GM21576 (cell line): ENCODE data around the gene CPVL.
"Not testable (repeated sequence)": the region's sequence is repeated elsewhere in the genome, so short reads cannot be mapped to it uniquely, and the experiment has no call there.

Source experiments
- ATAC-seq: cut with Tn5 transposase; IDR thresholded peaks from one replicate; pipeline ENCODE4 v1.9.1; 2021; ENCODE audit warnings: mild to moderate bottlenecking, moderate library complexity; ENCODE audit not compliant: unreplicated experiment

Gene CPVL

GRCh38 chr7:29093091-29093490 is 53.2 kb downstream of the CPVL start:
- ATAC-seq: not testable (repeated sequence)

DNA sequence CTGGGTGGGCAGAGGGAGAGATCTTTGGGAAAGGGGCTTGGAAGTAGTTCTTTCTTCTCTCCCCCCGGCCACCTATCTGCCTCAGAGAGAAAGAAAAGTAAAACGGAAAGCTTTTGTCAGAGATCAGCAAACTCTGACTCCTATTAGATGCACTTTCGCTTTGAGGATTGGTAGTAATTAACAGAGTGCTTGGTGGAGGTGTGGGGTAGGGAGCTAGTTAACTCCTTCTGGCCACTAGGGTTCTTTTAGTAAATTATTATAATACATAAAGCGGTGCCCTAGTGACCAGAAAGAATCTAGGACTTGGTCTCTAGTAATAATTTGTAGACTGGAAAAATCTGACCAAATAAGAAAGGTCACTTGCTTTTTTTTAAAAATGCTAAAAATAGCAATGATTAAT is 54.6 kb downstream of the CPVL start:
- peak; percentile 98 for ATAC-seq

- peak; percentile 26 for ATAC-seq
Observed at GRCh38 chr7:29090836-29091601, 55.3 kb downstream of the CPVL start.

- no peak for ATAC-seq
Observed at GRCh38 chr7:29090151-29090805, 56.1 kb downstream of the CPVL start.

- ATAC-seq: no peak
Observed at GRCh38 chr7:29087840-29088170, 58.5 kb downstream of the CPVL start.

GRCh38 chr7:29086545-29086944 is 59.8 kb downstream of the CPVL start:
- no peak for ATAC-seq

DNA sequence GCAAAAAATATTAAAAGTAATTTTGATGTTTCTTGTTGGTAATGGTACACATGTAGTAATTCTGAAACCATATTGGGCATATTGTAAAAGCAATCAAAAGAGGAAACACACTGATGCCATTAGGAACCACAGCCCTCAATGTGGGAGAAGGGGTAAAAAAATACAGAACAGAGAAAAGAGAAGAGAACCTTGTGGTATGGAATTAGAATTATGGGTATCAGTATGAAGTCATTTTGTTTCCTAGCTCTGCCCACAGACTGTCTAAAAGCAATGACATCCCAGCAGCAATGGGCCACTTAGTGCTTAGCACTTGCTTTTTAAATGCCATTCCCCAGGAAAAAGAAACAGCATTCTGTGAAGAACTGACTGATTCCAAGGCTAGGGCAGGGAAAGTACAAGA is 61.5 kb downstream of the CPVL start:
- peak; percentile 87 for ATAC-seq

GRCh38 chr7:29080803-29081202 is 65.5 kb downstream of the CPVL start:
- no peak for ATAC-seq

DNA sequence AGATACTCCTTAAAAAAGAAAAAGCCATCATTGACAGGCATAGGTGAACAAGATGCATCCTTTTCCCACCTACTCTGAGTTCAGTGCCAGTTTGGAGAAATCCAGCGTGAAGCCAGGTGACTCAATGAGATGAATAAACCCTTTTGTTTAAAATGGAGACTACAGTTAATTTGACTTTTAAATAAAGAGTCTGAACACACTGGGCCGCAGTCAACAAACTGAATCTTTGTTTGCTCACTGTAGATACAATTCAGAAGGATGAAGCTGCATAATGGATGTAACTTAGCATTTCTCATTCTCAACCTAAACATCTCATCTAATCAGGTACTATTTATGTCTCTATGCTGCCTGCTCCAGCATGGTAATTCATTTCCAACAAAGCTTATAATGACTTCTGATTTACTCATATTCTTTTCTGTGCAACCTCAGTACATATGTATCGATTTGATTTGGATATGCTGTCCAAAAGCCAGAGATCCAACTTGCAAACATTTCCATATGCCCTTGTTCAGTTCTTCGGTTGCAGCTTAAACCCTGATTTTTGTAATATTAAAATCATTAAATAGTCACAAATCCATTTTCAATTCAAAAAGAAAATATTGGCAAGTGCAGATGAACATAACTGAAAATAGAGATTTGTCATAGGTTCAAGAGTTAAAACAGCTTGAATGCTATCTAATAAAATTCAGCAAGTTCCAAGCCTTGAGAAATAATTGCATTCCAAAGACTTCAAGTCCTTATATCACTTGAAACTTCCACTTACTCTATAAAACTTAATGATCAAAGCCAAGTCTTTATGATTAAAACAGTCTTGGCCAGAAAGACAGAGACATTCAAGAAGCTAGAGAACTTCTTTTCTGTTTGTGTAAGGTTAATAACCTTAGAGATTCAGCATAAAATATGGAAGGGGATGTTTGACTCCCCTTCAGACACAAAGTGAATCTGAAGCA is 67.8 kb downstream of the CPVL start:
- no peak for ATAC-seq

DNA sequence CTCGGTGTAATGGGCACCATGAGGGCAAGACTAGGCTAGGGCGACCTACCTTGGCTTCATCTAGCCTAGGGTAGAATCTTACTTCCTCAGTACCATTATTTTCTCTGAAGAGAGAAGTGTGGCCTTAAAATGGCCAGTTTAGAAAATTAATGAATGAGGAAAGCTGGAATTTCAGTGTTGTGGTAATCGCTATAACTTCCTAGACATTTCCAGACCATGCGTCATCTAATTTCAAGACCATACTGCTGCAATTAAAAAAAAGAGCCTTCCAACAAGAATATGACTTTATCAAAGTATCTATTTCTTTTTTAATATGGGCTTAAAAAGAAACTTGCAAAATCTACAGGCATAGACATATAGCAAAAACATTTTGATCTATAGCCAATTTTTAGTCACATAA is 68.5 kb downstream of the CPVL start:
- ATAC-seq: no peak

DNA sequence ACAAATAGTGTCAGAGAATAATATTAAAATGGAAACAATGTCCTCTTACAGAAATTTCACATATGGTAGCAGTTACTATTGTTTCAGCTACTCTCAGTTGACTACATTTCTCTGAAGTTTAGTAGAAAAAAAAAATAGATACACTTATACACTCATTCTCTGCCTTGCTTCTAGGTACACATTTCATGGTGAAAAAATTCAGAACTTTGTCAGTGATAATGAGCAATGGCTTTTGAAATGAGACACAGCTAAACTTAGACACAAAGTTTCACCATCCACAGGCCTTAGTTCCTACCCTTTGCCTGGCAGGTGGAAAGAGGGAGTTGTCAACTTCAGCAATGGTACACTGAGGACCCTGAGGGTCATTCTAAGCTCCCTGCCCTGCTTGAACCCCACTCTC is 69.2 kb downstream of the CPVL start:
- ATAC-seq: no peak

GRCh38 chr7:29076631-29077030 is 69.7 kb downstream of the CPVL start:
- no peak for ATAC-seq

GRCh38 chr7:29075606-29076005 is 70.7 kb downstream of the CPVL start:
- no peak for ATAC-seq

GRCh38 chr7:29071203-29071874 is 75.0 kb downstream of the CPVL start:
- ATAC-seq: no peak

GRCh38 chr7:29066641-29067040 is 79.7 kb downstream of the CPVL start:
- ATAC-seq: no peak

DNA sequence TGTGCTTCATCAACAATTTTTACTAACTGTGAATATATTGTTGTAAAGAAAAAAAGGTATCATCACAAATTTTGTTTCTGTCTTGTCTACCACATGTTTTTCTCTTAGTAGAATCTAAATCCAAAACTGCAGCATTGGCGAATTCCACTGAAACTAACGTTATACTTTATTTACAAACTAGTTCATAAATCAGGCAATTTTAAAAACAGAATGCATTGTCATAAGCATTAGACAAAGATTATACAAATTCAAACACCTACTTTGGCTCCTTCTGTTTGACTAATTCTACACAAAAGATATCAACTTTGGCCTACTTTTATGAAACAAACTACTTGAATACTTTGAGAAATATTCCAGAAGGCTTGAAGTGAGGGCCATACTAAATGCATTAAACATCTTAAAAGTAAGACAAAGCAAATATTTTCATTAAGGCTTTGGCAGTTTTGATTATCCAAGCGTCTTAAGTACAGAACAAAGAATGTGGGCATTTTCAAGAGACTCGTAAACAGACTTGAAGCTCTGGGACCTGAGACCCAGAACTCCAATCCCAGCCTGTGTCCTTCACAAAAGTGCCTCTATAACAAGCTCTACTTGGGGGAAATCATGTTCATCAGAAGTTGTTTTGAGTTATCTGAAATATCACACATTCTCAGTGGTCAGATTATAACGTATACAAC is 81.0 kb downstream of the CPVL start:
- ATAC-seq: no peak

- no peak for ATAC-seq
Observed at GRCh38 chr7:29063872-29064271, 82.5 kb downstream of the CPVL start.

DNA sequence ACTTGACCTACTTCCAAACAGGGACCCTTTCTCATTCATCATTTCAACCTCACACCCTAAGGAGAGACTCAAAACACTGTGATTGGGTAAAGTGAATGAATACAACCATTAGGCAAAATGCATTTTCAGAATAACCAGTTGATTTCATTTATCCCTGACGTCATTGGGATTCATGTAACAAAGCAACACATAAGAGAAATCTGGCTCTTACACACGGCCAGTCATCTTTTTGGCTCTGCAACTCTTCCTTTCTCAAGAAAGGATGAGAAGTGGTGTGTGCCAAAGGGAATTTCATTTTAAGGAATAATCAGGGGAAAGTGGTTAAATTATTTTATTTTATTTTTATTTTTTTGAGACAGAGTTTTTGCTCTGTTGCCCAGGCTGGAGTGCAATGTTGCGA is 83.1 kb downstream of the CPVL start:
- no peak for ATAC-seq

DNA sequence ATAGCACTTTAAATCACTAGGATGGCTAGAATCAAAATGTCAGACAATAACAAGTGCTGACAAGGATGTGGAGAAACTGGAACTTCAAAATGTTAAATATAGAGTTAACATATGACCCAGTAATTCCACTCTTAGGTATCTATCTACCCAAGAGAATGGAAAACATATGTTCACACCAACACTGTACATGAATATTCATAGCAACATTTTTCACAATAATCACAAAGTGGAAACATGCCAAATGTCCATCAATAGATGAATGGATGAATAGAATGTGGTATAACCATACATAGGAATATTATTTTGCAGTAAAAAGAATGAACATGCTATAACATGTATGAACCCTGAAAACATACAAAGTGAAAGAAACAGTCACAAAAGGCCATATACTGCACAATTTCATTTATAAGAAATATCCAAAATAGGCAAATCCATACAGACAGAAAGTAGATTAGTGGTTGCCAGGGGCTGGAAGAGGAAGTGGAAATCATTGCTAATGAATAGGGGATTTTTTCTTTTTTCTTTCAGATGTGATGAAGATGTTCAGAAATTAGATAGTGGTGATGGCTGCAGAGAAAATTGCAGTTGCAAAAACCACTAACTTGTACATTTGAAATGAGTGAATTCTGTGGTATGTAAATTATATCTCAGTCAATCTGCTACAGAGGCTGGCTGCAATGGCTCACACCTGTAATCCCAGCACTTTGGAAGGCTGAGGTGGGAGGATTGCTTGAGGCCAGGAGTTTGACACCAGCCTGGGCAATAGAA is 93.0 kb downstream of the CPVL start:
- no peak for ATAC-seq

GRCh38 chr7:29046978-29047377 is 99.4 kb downstream of the CPVL start:
- ATAC-seq: no peak
